Measurements from ENCODE around the gene SRSF6. TPM values are rescaled to one million over a fixed set of nuclear protein-coding genes. Genes with fewer than 3 reads are reported as not detected.
"Not testable (repeated sequence)": the region's sequence is repeated elsewhere in the genome, so short reads cannot be mapped to it uniquely, and the experiment has no call there.

The SRSF6 gene
- total RNA-seq, 1 experiment from 2014 or later: 202 TPM

DNA sequence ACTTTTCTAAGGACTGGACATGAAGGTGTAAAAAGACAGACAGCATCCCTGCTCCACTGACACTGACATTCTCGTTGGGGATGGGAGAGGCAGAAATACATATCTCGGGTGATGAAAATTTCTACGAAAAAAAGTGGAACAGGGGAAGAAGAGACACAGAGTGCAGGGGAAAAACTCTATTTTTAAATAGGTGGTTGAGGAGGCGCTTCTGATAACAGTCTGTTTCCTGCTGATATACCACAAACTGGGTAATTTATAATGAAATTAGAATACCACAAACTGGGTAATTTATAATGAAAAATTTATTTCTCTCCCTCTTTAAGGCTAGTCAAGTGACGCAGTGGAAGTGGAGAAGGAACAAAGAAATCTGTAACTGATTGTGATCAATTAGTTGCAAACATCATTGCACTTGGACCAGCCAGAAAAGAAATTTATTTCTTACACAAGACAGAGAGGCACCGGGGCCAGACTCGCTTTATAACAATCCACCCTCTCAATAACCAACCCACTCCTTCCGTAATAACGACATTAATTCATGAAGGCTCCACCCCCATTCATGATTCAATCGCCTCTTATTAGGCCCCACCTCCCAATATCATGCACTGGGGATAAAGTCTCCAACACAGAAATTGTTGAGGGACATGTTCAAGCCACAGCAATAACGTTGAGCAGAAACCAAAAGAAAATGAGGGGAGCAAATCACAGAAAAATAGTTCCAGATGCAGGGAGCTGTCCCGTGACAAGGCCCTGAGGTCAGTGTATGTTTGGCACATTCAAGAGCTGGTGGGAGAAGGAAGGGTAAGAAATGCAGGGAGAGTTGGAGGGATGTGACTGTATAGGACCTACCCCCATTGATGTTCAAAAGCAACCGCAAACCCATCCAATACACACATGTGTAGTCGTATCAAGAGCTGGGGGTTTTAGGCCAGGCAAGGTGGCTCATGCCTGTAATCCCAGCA, 6.6 kb upstream of the SRSF6 start:
- DNase-seq: no peak
- no peak for TF ChIP-seq CTCF (IDR thresholded peaks at IDR 0.05; ENCODE audit: unreplicated experiment)
- peaks cover 55% of the 10 kb centered on the region for H3K27me3 Mint-ChIP-seq (ENCODE audit: unreplicated experiment)
- H3K4me3 Mint-ChIP-seq (ENCODE audit: low read depth, unreplicated experiment): no peak overlapping the region
- peaks cover 8% of the 10 kb centered on the region for H3K4me1 Mint-ChIP-seq (ENCODE audit: low read depth, unreplicated experiment)
- no peaks in the 10 kb centered on the region for H3K9me3 Mint-ChIP-seq (ENCODE audit: low read depth, unreplicated experiment)
- no peak overlapping the region for H3K27ac Mint-ChIP-seq (ENCODE audit: unreplicated experiment)
- BruUV-seq (replicated peaks): no TSS peak
- intact Hi-C loops (cut with micrococcal nuclease; ENCODE audit: unreplicated experiment): loop anchor here (10.0 kb wide), 1 partner anchor 394 kb away; no protein-coding TSS in a partner anchor
- peaks cover 2% of the 10 kb centered on the region for H3K36me3 Mint-ChIP-seq (ENCODE audit: insufficient read depth, unreplicated experiment)
- CTCF ChIA-PET: no interaction called here

DNA sequence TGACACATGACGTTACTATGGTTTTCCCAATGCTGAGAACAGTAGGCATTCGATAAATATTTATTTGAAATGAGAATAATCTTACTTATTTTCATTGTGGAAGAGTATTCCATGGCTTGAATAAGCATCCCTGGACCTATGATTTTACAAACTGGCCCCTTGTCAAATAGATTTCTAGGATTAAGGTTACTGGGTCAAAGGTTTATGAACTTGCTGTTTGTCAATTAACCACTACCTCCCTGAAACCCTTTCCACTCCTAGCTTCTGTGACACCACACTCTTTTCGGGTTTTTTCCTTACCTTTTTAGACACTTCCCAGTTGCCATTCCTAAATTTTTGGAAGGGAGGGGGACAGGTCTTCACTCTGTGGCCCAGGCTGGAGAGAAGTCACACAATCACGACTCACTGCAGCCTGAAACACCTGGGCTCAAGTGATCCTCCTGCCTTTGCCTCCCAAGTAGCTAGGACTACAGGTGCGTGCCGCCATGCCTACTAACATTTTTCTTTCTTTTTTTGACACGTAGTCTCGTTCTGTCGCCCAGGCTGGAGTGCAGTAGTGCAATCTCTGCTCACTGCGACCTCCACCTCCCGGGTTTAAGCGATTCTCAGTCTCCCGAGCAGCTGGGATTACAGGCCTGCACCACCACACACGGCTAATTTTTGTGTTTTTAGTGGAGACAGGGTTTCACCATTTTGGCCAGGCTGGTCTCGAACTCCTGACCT, 5.1 kb upstream of the SRSF6 start:
- Mint-ChIP-seq H3K9me3 (ENCODE audit: low read depth, unreplicated experiment) (no peaks in the 10 kb centered on the region), H3K4me1 (ENCODE audit: low read depth, unreplicated experiment) (peaks cover 16% of the 10 kb centered on the region), H3K27ac (ENCODE audit: unreplicated experiment) (no peak overlapping the region), H3K36me3 (ENCODE audit: insufficient read depth, unreplicated experiment) (peaks cover 10% of the 10 kb centered on the region), H3K27me3 (ENCODE audit: unreplicated experiment) (peaks cover 47% of the 10 kb centered on the region), H3K4me3 (ENCODE audit: low read depth, unreplicated experiment) (no peak overlapping the region)
- DNase-seq: no peak
- TF ChIP-seq CTCF (IDR thresholded peaks at IDR 0.05; ENCODE audit: unreplicated experiment): no peak
- intact Hi-C loops (cut with micrococcal nuclease; ENCODE audit: unreplicated experiment): loop anchor here (10.0 kb wide), 1 partner anchor 392 kb away; no protein-coding TSS in a partner anchor
- CTCF ChIA-PET: no interaction called here
- no TSS peak for BruUV-seq (replicated peaks)

GRCh38 chr20:43456252-43456651, 1.4 kb upstream of the SRSF6 start:
- CTCF ChIA-PET: interaction anchor here (0.6 to 1.7 kb wide), 4 partner anchors 20 to 107 kb away, joined by 3 to 11 read pairs (median 6); no protein-coding TSS in a partner anchor
- Mint-ChIP-seq H3K27me3 (ENCODE audit: unreplicated experiment) (peaks cover 19% of the 10 kb centered on the region), H3K4me1 (ENCODE audit: low read depth, unreplicated experiment) (peaks cover 25% of the 10 kb centered on the region), H3K36me3 (ENCODE audit: insufficient read depth, unreplicated experiment) (peaks cover 47% of the 10 kb centered on the region)
- DNase-seq; H3K9me3 Mint-ChIP-seq (ENCODE audit: low read depth, unreplicated experiment); H3K4me3 Mint-ChIP-seq (ENCODE audit: low read depth, unreplicated experiment); BruUV-seq (replicated peaks); H3K27ac Mint-ChIP-seq (ENCODE audit: unreplicated experiment): not testable (repeated sequence)
- intact Hi-C loops (cut with micrococcal nuclease; ENCODE audit: unreplicated experiment): loop anchor here (5.0 to 10.0 kb wide), 4 partner anchors 56 to 731 kb away; partner anchors contain the start of genes IFT52 and JPH2

- intact Hi-C loops (cut with micrococcal nuclease; ENCODE audit: unreplicated experiment): loop anchor here (5.0 to 10.0 kb wide), 4 partner anchors 55 to 730 kb away; partner anchors contain the start of genes IFT52 and JPH2
- peak overlapping the region; percentile 95 for H3K27ac Mint-ChIP-seq (ENCODE audit: unreplicated experiment)
- H3K4me3 Mint-ChIP-seq (ENCODE audit: low read depth, unreplicated experiment): peak overlapping the region; percentile 76
- no peak for TF ChIP-seq CTCF (IDR thresholded peaks at IDR 0.05; ENCODE audit: unreplicated experiment)
- H3K36me3 Mint-ChIP-seq (ENCODE audit: insufficient read depth, unreplicated experiment): peaks cover 55% of the 10 kb centered on the region
- peaks cover 19% of the 10 kb centered on the region for H3K27me3 Mint-ChIP-seq (ENCODE audit: unreplicated experiment)
- no peaks in the 10 kb centered on the region for H3K9me3 Mint-ChIP-seq (ENCODE audit: low read depth, unreplicated experiment)
- DNase-seq: peak; percentile 89
- CTCF ChIA-PET: interaction anchor here (0.6 to 1.8 kb wide), 9 partner anchors 8 to 623 kb away, joined by 3 to 11 read pairs (median 5); partner anchors contain the start of gene IFT52
- H3K4me1 Mint-ChIP-seq (ENCODE audit: low read depth, unreplicated experiment): peaks cover 25% of the 10 kb centered on the region
- TSS peak; percentile 87 for BruUV-seq (replicated peaks)
Measured at GRCh38 chr20:43456809-43457639, 672 bp upstream of the SRSF6 start.

Data from Calu3 (cell line).